ENCODE data around the gene UBAP1. TPM values are rescaled to one million over a fixed set of nuclear protein-coding genes. Genes with fewer than 3 reads are reported as not detected.
"Not testable (repeated sequence)": the region's sequence is repeated elsewhere in the genome, so short reads cannot be mapped to it uniquely, and the experiment has no call there.

UBAP1 gene
- total RNA-seq, 1 experiment from 2014 or later = 22.4 TPM

DNA sequence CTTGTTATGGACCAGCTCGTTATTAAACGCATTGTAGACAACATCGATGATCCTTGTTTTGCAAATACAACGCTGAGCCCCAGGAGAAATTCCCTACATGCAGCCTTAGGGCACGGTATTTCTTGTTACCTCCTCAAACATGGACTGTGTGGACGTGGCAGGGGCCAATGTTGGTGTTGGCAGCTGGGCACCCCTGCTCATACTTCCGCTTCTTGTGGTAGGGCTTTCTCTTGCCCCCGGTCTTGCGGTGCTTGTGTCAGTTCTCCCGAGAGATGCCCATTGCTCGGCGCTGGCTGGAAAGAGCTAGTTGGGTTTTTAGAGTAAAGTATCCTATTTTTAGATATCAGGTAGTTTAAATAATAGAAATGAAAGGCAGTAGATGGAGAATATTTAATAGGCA is 45.5 kb downstream of the UBAP1 start:
- DNase-seq (ENCODE audit: low spot score) = no peak

- DNase-seq (ENCODE audit: low spot score) = not testable (repeated sequence)
These were observed 47.4 kb downstream of the UBAP1 start for GRCh38 chr9:34226144-34226760.

GRCh38 chr9:34227445-34227844 is 48.6 kb downstream of the UBAP1 start:
- no peak for DNase-seq (ENCODE audit: low spot score)

- DNase-seq (ENCODE audit: low spot score) = no peak
These were observed 51.7 kb downstream of the UBAP1 start for GRCh38 chr9:34230556-34230955.

GRCh38 chr9:34232201-34232600 is 53.4 kb downstream of the UBAP1 start:
- DNase-seq (ENCODE audit: low spot score) = no peak

DNA sequence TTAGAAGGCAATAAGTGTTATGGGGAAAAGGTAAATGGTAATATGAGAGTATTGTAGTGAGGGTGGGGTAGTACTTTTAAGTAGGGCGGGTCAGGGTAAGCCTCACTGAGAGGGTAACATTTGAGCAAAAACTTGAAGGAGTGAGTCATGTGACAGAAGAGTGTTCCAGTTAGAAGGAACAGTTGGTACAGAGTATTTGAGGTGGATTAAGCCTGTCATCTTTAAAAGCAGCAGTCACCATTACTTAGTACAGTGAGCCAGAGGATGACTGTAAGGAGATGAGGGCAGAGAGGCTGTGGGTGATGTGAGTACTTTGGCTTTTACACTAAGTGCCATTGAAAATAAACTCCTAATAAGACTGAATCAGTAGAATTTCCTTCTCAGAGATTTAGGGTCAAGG is 54.8 kb downstream of the UBAP1 start:
- DNase-seq (ENCODE audit: low spot score) = no peak

- no peak for DNase-seq (ENCODE audit: low spot score)
These were observed 59.0 kb downstream of the UBAP1 start for GRCh38 chr9:34237836-34238235.

DNA sequence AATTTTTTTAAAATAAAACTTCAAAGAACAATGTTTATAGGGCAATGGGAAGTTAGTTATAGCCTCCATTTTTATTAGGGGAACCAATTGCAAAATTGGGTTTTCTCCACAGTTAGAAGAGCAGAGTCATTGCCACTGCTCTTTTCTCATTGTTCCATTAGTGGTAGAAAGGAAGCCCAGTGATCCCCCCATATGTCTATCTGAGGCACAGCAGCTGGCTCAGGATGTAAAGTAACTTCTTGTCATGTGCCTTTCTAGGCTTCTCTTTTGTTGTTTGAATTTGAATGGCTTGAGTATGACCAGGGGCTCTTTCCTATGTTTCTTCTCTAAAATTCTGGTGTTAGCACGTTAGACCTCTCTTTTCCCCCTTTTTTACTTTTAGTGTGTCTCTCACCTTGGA is 61.2 kb downstream of the UBAP1 start:
- no peak for DNase-seq (ENCODE audit: low spot score)

GRCh38 chr9:34242830-34243229 is 64.0 kb downstream of the UBAP1 start:
- no peak for DNase-seq (ENCODE audit: low spot score)

DNA sequence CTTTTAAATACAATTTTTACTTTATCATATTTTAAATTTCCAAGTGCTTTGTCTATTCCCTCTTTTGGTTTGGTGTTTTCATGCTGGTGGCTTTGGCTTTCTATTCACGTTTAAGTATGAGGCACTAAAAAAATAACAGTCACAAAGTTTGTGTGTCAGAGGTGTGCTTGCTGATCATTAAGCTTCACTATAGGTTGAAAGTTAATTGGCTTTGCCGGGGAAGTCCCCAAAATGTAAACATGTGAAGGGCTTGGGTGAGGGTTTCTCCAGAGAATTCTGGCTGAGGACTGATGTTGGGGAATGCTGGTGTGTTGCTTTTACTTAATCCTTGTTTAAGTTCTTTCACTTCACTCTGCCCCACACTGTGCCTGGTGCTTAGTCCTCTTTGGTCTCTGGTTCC is 66.4 kb downstream of the UBAP1 start:
- DNase-seq (ENCODE audit: low spot score) = not testable (repeated sequence)

- no peak for DNase-seq (ENCODE audit: low spot score)
These were observed 67.6 kb downstream of the UBAP1 start for GRCh38 chr9:34246453-34246852.

DNA sequence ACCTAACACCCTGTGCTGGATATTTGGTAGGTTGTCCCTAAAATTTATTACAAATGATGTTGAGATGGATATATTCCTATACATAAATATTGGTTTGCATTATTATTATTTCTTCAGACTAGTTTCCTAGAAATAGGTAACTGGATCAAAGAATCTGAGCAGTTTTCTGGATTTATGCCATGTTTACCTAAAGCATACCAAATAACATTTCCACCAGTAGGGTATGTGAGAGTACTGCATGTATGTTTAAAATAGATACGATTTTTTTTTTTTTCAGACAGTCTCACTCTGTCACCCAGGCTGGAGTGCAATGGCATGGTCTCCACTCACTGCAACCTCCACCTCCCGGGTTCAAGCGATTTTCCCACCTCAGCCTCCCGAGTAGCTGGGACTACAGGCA is 68.9 kb downstream of the UBAP1 start:
- DNase-seq (ENCODE audit: low spot score) = not testable (repeated sequence)

- DNase-seq (ENCODE audit: low spot score) = no peak
These were observed 70.4 kb downstream of the UBAP1 start for GRCh38 chr9:34249274-34249673.

- no peak for DNase-seq (ENCODE audit: low spot score)
These were observed 71.9 kb downstream of the UBAP1 start for GRCh38 chr9:34250721-34251120.

DNA sequence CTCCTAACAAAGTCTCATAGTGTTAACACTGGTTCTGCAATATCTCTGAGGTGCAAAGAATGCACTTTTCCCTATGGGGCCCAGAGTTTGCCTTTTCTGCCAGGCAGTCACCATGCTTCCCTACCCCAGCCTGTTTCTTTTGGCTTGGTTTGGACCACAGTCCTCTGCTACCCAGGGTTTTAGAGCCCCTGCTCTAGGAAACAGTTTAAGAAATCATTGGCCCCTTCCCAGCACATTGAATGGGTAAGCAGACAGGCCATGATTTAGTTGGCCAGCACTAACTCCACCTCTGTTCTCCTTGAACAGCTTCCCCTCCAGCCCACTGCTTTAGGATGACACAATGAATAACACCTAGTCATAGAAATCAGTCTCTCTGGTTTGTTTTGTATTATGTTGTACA is 73.2 kb downstream of the UBAP1 start:
- DNase-seq (ENCODE audit: low spot score) = no peak

DNA sequence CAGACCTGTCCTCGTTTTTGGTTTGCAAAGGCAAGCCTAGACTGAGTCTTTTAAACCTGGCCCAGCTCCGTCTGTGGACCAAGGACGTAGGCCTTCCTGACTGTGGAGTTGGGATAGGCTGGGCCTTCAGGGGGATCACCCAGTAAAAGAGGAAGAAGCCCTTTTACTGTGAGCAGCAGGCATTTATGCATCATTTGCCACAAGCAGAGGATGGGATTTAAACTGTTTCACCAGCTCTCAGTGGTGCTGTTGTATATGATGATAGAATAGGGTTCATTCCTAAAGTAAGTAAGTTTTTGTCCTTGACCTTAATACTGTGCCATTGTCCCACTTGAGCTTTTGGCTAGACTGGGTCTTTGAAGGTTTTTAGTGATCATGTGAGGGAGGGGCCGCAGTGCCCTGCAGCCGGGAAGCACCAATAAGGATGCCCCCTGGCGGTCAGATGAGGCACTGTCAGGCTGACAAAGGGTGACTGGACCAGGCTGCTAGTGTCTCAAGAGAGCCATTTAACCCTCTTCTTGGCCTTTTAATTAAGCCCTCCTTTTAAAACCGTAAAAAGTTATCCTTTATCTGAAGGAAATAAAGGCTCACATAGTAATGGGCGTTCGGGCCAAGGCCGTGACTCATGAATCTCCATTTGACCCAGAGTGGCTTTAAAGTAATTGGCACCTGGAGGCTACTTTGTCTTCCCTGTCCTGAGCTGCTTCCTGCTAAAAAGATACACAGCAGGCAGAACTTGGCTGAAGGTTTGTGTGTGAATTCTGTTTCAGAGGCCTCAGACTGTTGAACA is 74.0 kb downstream of the UBAP1 start:
- peak; percentile 80 for DNase-seq (ENCODE audit: low spot score)

GRCh38 chr9:34253460-34253837 is 74.6 kb downstream of the UBAP1 start:
- DNase-seq (ENCODE audit: low spot score) = no peak

GRCh38 chr9:34254141-34254913 is 75.5 kb downstream of the UBAP1 start:
- DNase-seq (ENCODE audit: low spot score) = no peak

- DNase-seq (ENCODE audit: low spot score) = no peak
These were observed 76.4 kb downstream of the UBAP1 start for GRCh38 chr9:34254966-34255825.

- no peak for DNase-seq (ENCODE audit: low spot score)
These were observed 77.3 kb downstream of the UBAP1 start for GRCh38 chr9:34256104-34256503.

DNA sequence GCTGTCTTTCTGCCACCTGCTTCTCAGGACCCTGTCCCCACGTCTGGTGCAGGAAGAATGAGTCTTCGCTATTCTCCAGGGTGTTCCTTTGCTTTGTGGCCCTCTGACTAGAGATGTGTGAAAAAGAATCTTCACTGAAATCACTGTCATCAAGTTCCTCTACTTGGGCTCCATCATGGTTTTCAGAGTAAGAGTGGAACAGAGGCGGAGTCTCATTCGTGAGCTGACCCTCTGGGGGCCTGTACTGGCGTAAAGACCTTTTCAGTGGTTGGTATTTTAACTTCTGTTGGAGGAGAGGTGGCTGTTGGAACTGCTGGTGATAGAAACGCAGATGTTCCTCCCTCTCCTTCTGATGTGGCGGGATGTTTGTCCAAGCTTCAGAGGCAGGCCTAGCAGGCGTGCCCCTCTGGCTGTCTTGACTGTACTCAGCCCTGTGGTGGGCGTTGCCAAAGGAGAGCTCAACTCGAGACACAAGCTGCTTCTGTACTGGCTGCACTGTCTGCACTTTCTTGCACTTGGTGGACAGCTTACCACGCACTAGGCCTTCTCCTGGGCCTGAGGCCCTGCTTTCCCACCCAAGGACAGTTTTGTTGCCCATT is 78.2 kb downstream of the UBAP1 start:
- no peak for DNase-seq (ENCODE audit: low spot score)
